GM21619 (cell line): ENCODE measurements around the gene MLLT6.

ENCODE experiments used
- ATAC-seq: cut with Tn5 transposase; IDR thresholded peaks from one replicate; pipeline ENCODE4 v1.9.1; 2021; ENCODE audit not compliant: unreplicated experiment

Gene MLLT6

GRCh38 chr17:38706505-38707216 lies 1.6 kb downstream of the MLLT6 start:
- ATAC-seq: no peak

- ATAC-seq: no peak
Measured at GRCh38 chr17:38707678-38708351, 2.7 kb downstream of the MLLT6 start.

GRCh38 chr17:38709104-38709820 lies 4.2 kb downstream of the MLLT6 start:
- ATAC-seq: no peak

- ATAC-seq: no peak
Measured at GRCh38 chr17:38709864-38710603, 5.0 kb downstream of the MLLT6 start.

GRCh38 chr17:38710604-38710962 lies 5.5 kb downstream of the MLLT6 start:
- ATAC-seq: no peak

GRCh38 chr17:38710985-38711384 lies 5.9 kb downstream of the MLLT6 start:
- ATAC-seq: no peak

- ATAC-seq: no peak
Measured at GRCh38 chr17:38711792-38712571, 6.9 kb downstream of the MLLT6 start.

GRCh38 chr17:38712593-38712992 lies 7.5 kb downstream of the MLLT6 start:
- ATAC-seq: no peak

- ATAC-seq: no peak
Measured at GRCh38 chr17:38713456-38714075, 8.5 kb downstream of the MLLT6 start.

- ATAC-seq: no peak
Measured at GRCh38 chr17:38715216-38715943, 10.3 kb downstream of the MLLT6 start.

- no peak for ATAC-seq
Measured at GRCh38 chr17:38716368-38717005, 11.4 kb downstream of the MLLT6 start.

- ATAC-seq: no peak
Measured at GRCh38 chr17:38717139-38717745, 12.2 kb downstream of the MLLT6 start.

GRCh38 chr17:38719289-38719942 lies 14.3 kb downstream of the MLLT6 start:
- ATAC-seq: no peak

GRCh38 chr17:38719943-38720641 lies 15.0 kb downstream of the MLLT6 start:
- ATAC-seq: no peak

- ATAC-seq: no peak
Measured at GRCh38 chr17:38720941-38721340, 15.9 kb downstream of the MLLT6 start.

- no peak for ATAC-seq
Measured at GRCh38 chr17:38721802-38722201, 16.7 kb downstream of the MLLT6 start.

- no peak for ATAC-seq
Measured at GRCh38 chr17:38724337-38724988, 19.4 kb downstream of the MLLT6 start.
